OCI-LY3 (cell line): ENCODE data around the gene ASB1.

Source experiments
- H2AFZ ChIP-seq: fragments of 200-600, 300-600 bp; shearing (Covaris generic); 2 replicates; pipeline ENCODE4 v1.6.0; 2014; ENCODE audit warnings: antibody characterized with exemption, low read depth, low read length
- H3K27ac ChIP-seq: fragments of 200-600, 300-600 bp; sonication (generic); 2 replicates; pipeline ENCODE4 v1.5.1; 2014; ENCODE audit warnings: mild to moderate bottlenecking, low read length, moderate library complexity, mixed read lengths
- H3K27me3 ChIP-seq: fragments of 200-600, 300-600 bp; sonication (generic); 2 replicates; pipeline ENCODE4 v1.6.1; 2014; ENCODE audit warnings: low read depth, low read length, mixed read lengths
- H3K36me3 ChIP-seq: fragments of 200-600, 300-600 bp; sonication (generic); replicated peaks from 2 replicates; pipeline ENCODE3; 2014; ENCODE audit warnings: low read depth, low read length, mixed read lengths
- H3K4me1 ChIP-seq: fragments of 300-600, 200-600 bp; sonication (generic); 2 replicates; pipeline ENCODE4 v1.6.1; 2014; ENCODE audit warnings: low read length, mixed read lengths
- H3K4me2 ChIP-seq: fragments of 200-600, 300-600 bp; sonication (generic); 2 replicates; pipeline ENCODE4 v1.6.1; 2014; ENCODE audit warnings: low read length, mixed read lengths
- H3K4me3 ChIP-seq: fragments of 300-600, 200-600 bp; sonication (generic); 2 replicates; pipeline ENCODE4 v1.5.1; 2014; ENCODE audit warnings: antibody characterized with exemption, mild to moderate bottlenecking, low read length, moderate library complexity
- H3K79me2 ChIP-seq: fragments of 300-600, 200-600 bp; shearing (Covaris generic); 2 replicates; pipeline ENCODE4 v1.6.1; 2014; ENCODE audit warnings: mild to moderate bottlenecking, low read length, mixed read lengths
- H3K9ac ChIP-seq: fragments of 300-600, 200-600 bp; shearing (Covaris generic); 2 replicates; pipeline ENCODE4 v1.6.0; 2014; ENCODE audit warnings: mild to moderate bottlenecking, low read length, moderate library complexity
- H3K9me3 ChIP-seq: fragments of 200-600, 300-600 bp; shearing (Covaris generic); 2 replicates; pipeline ENCODE4 v1.6.1; 2014; ENCODE audit warnings: low read length, mixed read lengths; ENCODE audit not compliant: insufficient read depth
- H4K20me1 ChIP-seq: fragments of 200-600, 300-600 bp; sonication (generic); 2 replicates; pipeline ENCODE4 v1.6.1; 2016; ENCODE audit warnings: low read length, mixed read lengths; ENCODE audit not compliant: insufficient read depth
- CTCF ChIP-seq: fragments of 200-600, 300-600 bp; sonication (generic); IDR thresholded peaks from 2 replicates; pipeline ENCODE4 v1.5.1; 2014; ENCODE audit warnings: antibody characterized with exemption, low read length, low read depth
- EZH2phosphoT487 ChIP-seq: fragments of 200-600 bp; shearing (Covaris generic); IDR thresholded peaks from 2 replicates; pipeline ENCODE4 v1.6.1; 2018; ENCODE audit warnings: antibody characterized with exemption, mixed run types, low read depth

ASB1 gene

GRCh38 chr2:238496756-238497609 is 70.3 kb downstream of the ASB1 start:
- no peak overlapping the region for H3K4me3 ChIP-seq
- H3K4me2 ChIP-seq, result no peak overlapping the region
- H3K27ac ChIP-seq, result no peak overlapping the region
- no peaks in the 10 kb centered on the region for H3K9me3 ChIP-seq
- TF ChIP-seq CTCF, result no peak
- no peak for TF ChIP-seq EZH2phosphoT487
- no peaks in the 10 kb centered on the region for H4K20me1 ChIP-seq
- no peaks in the 10 kb centered on the region for H3K4me1 ChIP-seq
- no peaks in the 10 kb centered on the region for H3K27me3 ChIP-seq
- no peaks in the 10 kb centered on the region for H3K79me2 ChIP-seq
- no peak overlapping the region for H3K9ac ChIP-seq
- no peaks in the 10 kb centered on the region for H3K36me3 ChIP-seq
- no peak overlapping the region for H2AFZ ChIP-seq

GRCh38 chr2:238497610-238498005 is 70.9 kb downstream of the ASB1 start:
- no peaks in the 10 kb centered on the region for H3K9me3 ChIP-seq
- H3K27me3 ChIP-seq, result no peaks in the 10 kb centered on the region

DNA sequence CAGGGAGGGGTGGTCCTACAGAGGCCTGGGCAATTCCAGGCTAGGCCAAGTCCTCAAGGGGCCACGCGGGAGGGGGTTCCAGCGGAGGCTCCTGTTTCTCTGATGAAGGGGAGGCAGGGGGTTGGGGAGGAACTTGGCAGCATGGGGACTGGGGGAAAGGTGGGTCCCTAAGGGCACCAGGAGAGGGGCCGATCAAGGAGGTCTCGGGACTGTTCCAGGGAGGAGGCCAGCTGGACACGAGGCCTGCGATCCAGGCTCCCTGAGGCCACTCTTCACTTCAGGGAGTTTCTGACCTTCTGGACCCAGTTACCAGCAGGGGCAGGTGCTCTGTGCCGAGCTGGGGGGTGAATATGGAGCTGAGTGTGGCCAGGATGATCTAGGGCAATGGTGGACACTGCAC is 71.5 kb downstream of the ASB1 start:
- no peaks in the 10 kb centered on the region for H3K27me3 ChIP-seq
- no peak overlapping the region for H3K4me3 ChIP-seq
- H3K9me3 ChIP-seq, result no peaks in the 10 kb centered on the region
- TF ChIP-seq CTCF, result no peak
- TF ChIP-seq EZH2phosphoT487, result no peak
- no peaks in the 10 kb centered on the region for H3K4me1 ChIP-seq
- H3K36me3 ChIP-seq, result no peaks in the 10 kb centered on the region
- no peak overlapping the region for H3K27ac ChIP-seq
- no peak overlapping the region for H3K9ac ChIP-seq
- no peak overlapping the region for H3K4me2 ChIP-seq
- no peak overlapping the region for H2AFZ ChIP-seq
- H4K20me1 ChIP-seq, result no peaks in the 10 kb centered on the region
- no peaks in the 10 kb centered on the region for H3K79me2 ChIP-seq

More at GRCh38 chr2:238497610-238498005, 70.9 kb downstream of the ASB1 start:
- Histone ChIP-seq H3K9ac (no peak overlapping the region), H3K4me1 (no peaks in the 10 kb centered on the region), H2AFZ (no peak overlapping the region), H3K27ac (no peak overlapping the region), H3K36me3 (no peaks in the 10 kb centered on the region), H4K20me1 (no peaks in the 10 kb centered on the region), H3K79me2 (no peaks in the 10 kb centered on the region), H3K4me2 (no peak overlapping the region), H3K4me3 (no peak overlapping the region)
- no peak for TF ChIP-seq CTCF
- no peak for TF ChIP-seq EZH2phosphoT487

DNA sequence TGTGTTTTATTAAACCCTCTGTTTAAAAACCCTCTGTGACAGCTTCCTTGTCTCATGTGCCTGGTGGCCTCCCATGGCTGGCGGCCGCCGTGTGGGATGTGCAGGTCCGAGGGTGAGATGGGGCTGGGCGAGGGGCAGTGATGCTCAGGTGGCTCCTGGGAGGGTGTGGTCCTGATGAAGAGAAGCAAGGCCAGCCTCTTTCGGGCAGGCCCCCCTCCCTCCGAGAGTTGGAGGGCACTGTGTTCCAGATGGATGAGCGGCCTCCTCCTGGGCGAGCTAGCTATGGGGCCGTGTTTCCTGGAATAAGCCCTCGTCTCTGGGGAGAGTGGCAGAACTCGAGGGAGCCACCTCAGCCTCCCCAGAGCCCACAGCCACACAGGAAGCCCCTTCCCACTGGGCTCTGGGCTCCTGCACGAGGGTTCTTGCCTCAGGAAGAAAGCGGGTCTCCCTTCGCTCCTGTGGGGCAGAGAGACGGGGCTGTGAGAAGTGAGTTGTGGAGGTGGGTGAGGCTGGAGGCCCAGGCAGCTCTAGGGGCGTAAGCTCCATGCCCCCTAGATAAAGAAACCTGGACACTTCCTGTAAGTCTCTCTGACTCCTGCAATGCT is 72.1 kb downstream of the ASB1 start:
- no peaks in the 10 kb centered on the region for H3K4me1 ChIP-seq
- TF ChIP-seq CTCF (no peak), EZH2phosphoT487 (no peak)
- no peak overlapping the region for H3K4me3 ChIP-seq
- no peaks in the 10 kb centered on the region for H3K79me2 ChIP-seq
- no peak overlapping the region for H3K27ac ChIP-seq
- H3K36me3 ChIP-seq, result no peaks in the 10 kb centered on the region
- H3K27me3 ChIP-seq, result no peaks in the 10 kb centered on the region
- H3K9me3 ChIP-seq, result no peaks in the 10 kb centered on the region
- H3K9ac ChIP-seq, result no peak overlapping the region
- no peaks in the 10 kb centered on the region for H4K20me1 ChIP-seq
- no peak overlapping the region for H3K4me2 ChIP-seq
- no peak overlapping the region for H2AFZ ChIP-seq
